K562 (cell line): ENCODE measurements around the gene FTO. TPM values are rescaled to one million over a fixed set of nuclear protein-coding genes. Genes with fewer than 3 reads are reported as not detected.
A peak's percentile ranks its signal among the peaks of the same experiment; 100 is the strongest.

Experiments used
- CBX2 ChIP-seq: fragments of 200-600 bp; sonication (generic); IDR thresholded peaks from one replicate; pipeline ENCODE4 v1.6.1; 2012; ENCODE audit warnings: mild to moderate bottlenecking, low read length, inconsistent platforms; ENCODE audit not compliant: insufficient read depth, poor library complexity, severe bottlenecking
- CEBPG ChIP-seq, 3 experiments: fragments of 200-800 bp in 1 of 3; sonication (Bioruptor generic) in 1 of 3; sonication (generic) in 1 of 3; formaldehyde crosslinking in 1 of 3; IDR thresholded peaks in 2 of 3; conservative IDR thresholded peaks in 1 of 3; 2 replicates each; pipeline versions ENCODE4 v1.6.1 to v1.8.0; 2016 to 2022; ENCODE audit warnings: missing compliant biosample characterization in 2 of 3, missing genetic modification characterization in 2 of 3, mild to moderate bottlenecking in 1 of 3, missing genetic modification reagents in 1 of 3
- EWSR1 ChIP-seq: fragments of 450-650 bp; IDR thresholded peaks from 2 replicates; pipeline ENCODE4 v1.6.1; 2018; ENCODE audit warnings: borderline replicate concordance, mild to moderate bottlenecking, low read depth, moderate library complexity; ENCODE audit not compliant: partially characterized antibody
- FOXM1 ChIP-seq, 2 experiments: fragments of 450-650 bp in 1 of 2; sonication (generic) in 1 of 2; formaldehyde crosslinking in 1 of 2; IDR thresholded peaks; 2 replicates each; pipeline versions ENCODE4 v1.6.1 to v1.9.0; 2017 to 2022; ENCODE audit warnings: low read depth in 2 of 2, mild to moderate bottlenecking in 2 of 2, missing genetic modification reagents in 1 of 2, moderate library complexity in 1 of 2
- FUS ChIP-seq: fragments of 200-400 bp; formaldehyde crosslinking; optimal IDR thresholded peaks from 2 replicates; pipeline ENCODE3; 2017; ENCODE audit warnings: low read depth, low read length
- HMG20B ChIP-seq: fragments of 250-450 bp; sonication (Bioruptor Pico); IDR thresholded peaks from 2 replicates; pipeline ENCODE4 v1.5.0; 2021; ENCODE audit warnings: mild to moderate bottlenecking
- HNRNPLL ChIP-seq: fragments of 200-400 bp; formaldehyde crosslinking; IDR thresholded peaks from 2 replicates; pipeline ENCODE4 v1.6.1; 2017; ENCODE audit warnings: low read length, low read depth, mild to moderate bottlenecking; ENCODE audit not compliant: poor library complexity, severe bottlenecking
- HNRNPUL1 ChIP-seq: fragments of 200-400 bp; formaldehyde crosslinking; IDR thresholded peaks from 2 replicates; pipeline ENCODE4 v1.6.1; 2017; ENCODE audit warnings: low read length
- KDM1A ChIP-seq, 2 experiments: fragments of 450-650 bp; IDR thresholded peaks; 2 replicates each; pipeline ENCODE4 v1.6.1; 2016; ENCODE audit warnings: mild to moderate bottlenecking in 2 of 2
- NUFIP1 ChIP-seq: fragments of 450-650 bp; IDR thresholded peaks from 2 replicates; pipeline ENCODE4 v1.6.1; 2018; ENCODE audit not compliant: partially characterized antibody
- PHF20 ChIP-seq: fragments of 450-650 bp; IDR thresholded peaks from 2 replicates; pipeline ENCODE4 v1.6.1; 2018; ENCODE audit not compliant: partially characterized antibody
- POLR2H ChIP-seq: IDR thresholded peaks from 2 replicates; pipeline ENCODE4 v1.6.1; 2016; ENCODE audit warnings: missing genetic modification characterization, low read depth, mild to moderate bottlenecking, control low read depth, missing compliant biosample characterization, moderate library complexity
- PRMT5 ChIP-seq: sonication (generic); formaldehyde crosslinking; IDR thresholded peaks from 2 replicates; pipeline ENCODE4 v1.5.0; 2020; ENCODE audit warnings: missing genetic modification reagents
- SMC3 ChIP-seq: conservative IDR thresholded peaks from 2 replicates; pipeline ENCODE4 v1.6.1; 2011; ENCODE audit warnings: low read depth, low read length, improper control_type of control experiment; ENCODE audit not compliant: insufficient read depth
- TCF7 ChIP-seq: sonication (generic); IDR thresholded peaks from 2 replicates; pipeline ENCODE4 v1.6.1; 2016; ENCODE audit warnings: antibody characterized with exemption, borderline replicate concordance
- USF2 ChIP-seq: sonication (generic); formaldehyde crosslinking; IDR thresholded peaks from 2 replicates; pipeline ENCODE4 v1.5.0; 2020; ENCODE audit warnings: missing genetic modification reagents
- ZBTB1 ChIP-seq: sonication (generic); formaldehyde crosslinking; IDR thresholded peaks from 2 replicates; pipeline ENCODE4 v1.8.1; 2023; ENCODE audit warnings: missing genetic modification reagents, low read depth, mild to moderate bottlenecking, borderline replicate concordance
- ZBTB8A ChIP-seq: fragments of 450-650 bp; IDR thresholded peaks from 2 replicates; pipeline ENCODE4 v1.6.1; 2018; ENCODE audit warnings: mild to moderate bottlenecking, moderate library complexity; ENCODE audit not compliant: partially characterized antibody
- ZKSCAN1 ChIP-seq: fragments of 150-350 bp; IDR thresholded peaks from 2 replicates; pipeline ENCODE4 v1.6.1; 2016; ENCODE audit warnings: low read depth, low read length
- ZNF253 ChIP-seq: fragments of 250-450 bp; sonication (Bioruptor Pico); conservative IDR thresholded peaks from 2 replicates; pipeline ENCODE4 v1.6.1; 2021; ENCODE audit warnings: mild to moderate bottlenecking
- polyA plus RNA-seq, 8 experiments: library from polyadenylated mRNA; depleted of rRNA in 4 of 8; stranded (reverse) in 5 of 8; unstranded in 3 of 8; fragments of >200 nt; fragmentation: Nextera tagmentation in 2 of 8; fragmentation: Illumina TruSeq in 1 of 8; extraction: Ambion mirVana in 2 of 8; extraction: Trizol in 1 of 8; gene quantifications; 2 replicates each; pipeline versions ENCODE4 v1.2.1 to v1.2.3, GENCODE V29; 2011 to 2014; ENCODE audit warnings: inconsistent platforms in 1 of 8, missing spikeins in 1 of 8
- total RNA-seq, 7 experiments: library from RNA; depleted of rRNA in 6 of 7; stranded (reverse); fragments of >200 nt in 6 of 7; fragmentation: Illumina TruSeq in 2 of 7; extraction: Trizol in 2 of 7; gene quantifications; 2 replicates each; pipeline versions ENCODE4 v1.2.1 to v1.2.3, GENCODE V29; 2011 to 2021; ENCODE audit warnings: low replicate concordance in 1 of 7
- TF ChIP-seq, protein P1 (sequence below): sonication (generic); formaldehyde crosslinking; IDR thresholded peaks from 2 replicates; pipeline ENCODE4 v1.9.0; 2022; ENCODE audit warnings: mild to moderate bottlenecking, missing genetic modification reagents
- TF ChIP-seq, protein P2 (sequence below), 2 experiments: fragments of 450-650 bp; IDR thresholded peaks; 2 replicates each; pipeline ENCODE4 v1.6.1; 2018; ENCODE audit warnings: mild to moderate bottlenecking in 2 of 2, low read depth in 1 of 2; ENCODE audit not compliant: partially characterized antibody in 2 of 2

The FTO gene
- total and polyA plus RNA-seq, 9 of the 15 experiments (the other 6 are each of a cell fraction or from before 2014, with no cell fraction given) = 11.3 to 27.7 (median 25.5) TPM

- TF ChIP-seq HMG20B (CRISPR knock-in tag) (no peak), FOXM1 (IDR thresholded peaks at IDR 0.05; ENCODE audit: low read depth) (no peak), FOXM1 (CRISPR knock-in tag; IDR thresholded peaks at IDR 0.05; ENCODE audit: low read depth) (no peak), HNRNPLL (peak; percentile 100), EWSR1 (no peak), PHF20 (peak; percentile 75), ZKSCAN1 (no peak), USF2 (no peak), POLR2H (tag) (no peak), FUS (no peak), ZBTB1 (peak; percentile 67; the same call in 1 of the 2 replicates), ZNF253 (no peak), SMC3 (no peak), PRMT5 (CRISPR knock-in tag) (no peak), CEBPG (CRISPR knock-in tag; IDR thresholded peaks at IDR 0.05) (no peak), CEBPG (tag; conservative IDR thresholded peaks at IDR 0.05 in 1 of 2, IDR thresholded peaks at IDR 0.05 in 1 of 2) (no peak), ZBTB8A (no peak), NUFIP1 (no peak), CBX2 (no peak), KDM1A (IDR thresholded peaks at IDR 0.05) (no peak), HNRNPUL1 (no peak), TCF7 (0 out of 2 replicates have a peak, but pooled peaks have one; percentile 11)
- TF ChIP-seq, protein P1, sequence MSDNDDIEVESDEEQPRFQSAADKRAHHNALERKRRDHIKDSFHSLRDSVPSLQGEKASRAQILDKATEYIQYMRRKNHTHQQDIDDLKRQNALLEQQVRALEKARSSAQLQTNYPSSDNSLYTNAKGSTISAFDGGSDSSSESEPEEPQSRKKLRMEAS (CRISPR knock-in tag) = peak; percentile 61
- TF ChIP-seq, protein P2, sequence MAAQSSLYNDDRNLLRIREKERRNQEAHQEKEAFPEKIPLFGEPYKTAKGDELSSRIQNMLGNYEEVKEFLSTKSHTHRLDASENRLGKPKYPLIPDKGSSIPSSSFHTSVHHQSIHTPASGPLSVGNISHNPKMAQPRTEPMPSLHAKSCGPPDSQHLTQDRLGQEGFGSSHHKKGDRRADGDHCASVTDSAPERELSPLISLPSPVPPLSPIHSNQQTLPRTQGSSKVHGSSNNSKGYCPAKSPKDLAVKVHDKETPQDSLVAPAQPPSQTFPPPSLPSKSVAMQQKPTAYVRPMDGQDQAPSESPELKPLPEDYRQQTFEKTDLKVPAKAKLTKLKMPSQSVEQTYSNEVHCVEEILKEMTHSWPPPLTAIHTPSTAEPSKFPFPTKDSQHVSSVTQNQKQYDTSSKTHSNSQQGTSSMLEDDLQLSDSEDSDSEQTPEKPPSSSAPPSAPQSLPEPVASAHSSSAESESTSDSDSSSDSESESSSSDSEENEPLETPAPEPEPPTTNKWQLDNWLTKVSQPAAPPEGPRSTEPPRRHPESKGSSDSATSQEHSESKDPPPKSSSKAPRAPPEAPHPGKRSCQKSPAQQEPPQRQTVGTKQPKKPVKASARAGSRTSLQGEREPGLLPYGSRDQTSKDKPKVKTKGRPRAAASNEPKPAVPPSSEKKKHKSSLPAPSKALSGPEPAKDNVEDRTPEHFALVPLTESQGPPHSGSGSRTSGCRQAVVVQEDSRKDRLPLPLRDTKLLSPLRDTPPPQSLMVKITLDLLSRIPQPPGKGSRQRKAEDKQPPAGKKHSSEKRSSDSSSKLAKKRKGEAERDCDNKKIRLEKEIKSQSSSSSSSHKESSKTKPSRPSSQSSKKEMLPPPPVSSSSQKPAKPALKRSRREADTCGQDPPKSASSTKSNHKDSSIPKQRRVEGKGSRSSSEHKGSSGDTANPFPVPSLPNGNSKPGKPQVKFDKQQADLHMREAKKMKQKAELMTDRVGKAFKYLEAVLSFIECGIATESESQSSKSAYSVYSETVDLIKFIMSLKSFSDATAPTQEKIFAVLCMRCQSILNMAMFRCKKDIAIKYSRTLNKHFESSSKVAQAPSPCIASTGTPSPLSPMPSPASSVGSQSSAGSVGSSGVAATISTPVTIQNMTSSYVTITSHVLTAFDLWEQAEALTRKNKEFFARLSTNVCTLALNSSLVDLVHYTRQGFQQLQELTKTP (IDR thresholded peaks at IDR 0.05; ENCODE audit: low read depth in 1 of 2, partially characterized antibody in 2 of 2) = peak in 1 of 2 experiments; percentile 98
These were observed at the start of gene FTO, which contains the start of gene RPGRIP1L (continued) for GRCh38 chr16:53703590-53704444.
